GM23338 (cell line): ENCODE measurements around the gene RIMOC1. TPM values are rescaled to one million over a fixed set of nuclear protein-coding genes. Genes with fewer than 3 reads are reported as not detected.

Experiments
- ATAC-seq: fragments of 200-7000 bp; cut with Tn5 transposase; 3 replicates; pipeline ENCODE4 v1.9.1; 2020
- DNase-seq: peaks from one replicate; pipeline ENCODE4 v3.0.0-alpha.2; 2015; ENCODE audit warnings: low spot score
- H2AFZ ChIP-seq: fragments of 200-600 bp; sonication (generic); 2 replicates; pipeline ENCODE4 v1.8.0; 2016; ENCODE audit warnings: antibody characterized with exemption, mild to moderate bottlenecking, moderate library complexity
- H3F3A ChIP-seq: fragments of 200-600 bp; sonication (generic); replicated peaks from 2 replicates; pipeline ENCODE4 v1.8.0; 2017; ENCODE audit warnings: antibody characterized with exemption, mixed run types, low read depth
- H3K27ac ChIP-seq: fragments of 200-600 bp; sonication (generic); 2 replicates; pipeline ENCODE4 v1.6.1; 2016; ENCODE audit warnings: low read depth
- H3K27me3 ChIP-seq: fragments of 200-600 bp; sonication (generic); 2 replicates; pipeline ENCODE4 v1.8.0; 2016; ENCODE audit warnings: mild to moderate bottlenecking, mixed run types, moderate library complexity; ENCODE audit not compliant: insufficient read depth
- H3K36me3 ChIP-seq: fragments of 200-600 bp; sonication (generic); 2 replicates; pipeline ENCODE4 v1.8.0; 2016; ENCODE audit warnings: mild to moderate bottlenecking; ENCODE audit not compliant: insufficient read depth
- H3K4me1 ChIP-seq: fragments of 200-600 bp; sonication (generic); 2 replicates; pipeline ENCODE4 v1.8.0; 2016; ENCODE audit warnings: mild to moderate bottlenecking, moderate library complexity; ENCODE audit not compliant: insufficient read depth
- H3K4me2 ChIP-seq: fragments of 200-600 bp; sonication (generic); 2 replicates; pipeline ENCODE4 v1.7.1; 2017; ENCODE audit warnings: mixed run types
- H3K4me3 ChIP-seq: fragments of 200-600 bp; sonication (generic); 2 replicates; pipeline ENCODE4 v1.6.1; 2016; ENCODE audit warnings: mixed run types
- H3K79me2 ChIP-seq: fragments of 200-600 bp; sonication (generic); replicated peaks from 2 replicates; pipeline ENCODE4 v1.8.0; 2017; ENCODE audit warnings: mild to moderate bottlenecking; ENCODE audit not compliant: insufficient read depth
- H3K9me2 ChIP-seq: fragments of 200-600 bp; sonication (generic); 2 replicates; pipeline ENCODE4 v1.8.0; 2017; ENCODE audit not compliant: insufficient read depth
- H4K20me1 ChIP-seq: fragments of 200-600 bp; sonication (generic); replicated peaks from 2 replicates; pipeline ENCODE4 v1.8.0; 2017; ENCODE audit warnings: mild to moderate bottlenecking; ENCODE audit not compliant: insufficient read depth
- H3K27ac Mint-ChIP-seq: 2 replicates; pipeline ENCODE4 v1.8.0; 2020; ENCODE audit warnings: inconsistent platforms, mild to moderate bottlenecking, moderate library complexity, mixed read lengths
- H3K27me3 Mint-ChIP-seq: 3 replicates; pipeline ENCODE4 v1.8.0; 2022; ENCODE audit warnings: low read depth, mild to moderate bottlenecking, moderate library complexity, mixed read lengths, inconsistent platforms; ENCODE audit not compliant: insufficient read depth, poor library complexity
- H3K36me3 Mint-ChIP-seq: 3 replicates; pipeline ENCODE4 v1.8.0; 2021; ENCODE audit warnings: low read depth, mild to moderate bottlenecking, inconsistent platforms, moderate library complexity, mixed read lengths
- H3K4me1 Mint-ChIP-seq: 3 replicates; pipeline ENCODE4 v1.8.0; 2020; ENCODE audit warnings: mild to moderate bottlenecking, inconsistent platforms, mixed read lengths
- H3K4me3 Mint-ChIP-seq: 3 replicates; pipeline ENCODE4 v1.8.0; 2021; ENCODE audit warnings: moderate library complexity, mild to moderate bottlenecking, inconsistent platforms, mixed read lengths
- H3K9me3 Mint-ChIP-seq: 3 replicates; pipeline ENCODE4 v1.8.0; 2020; ENCODE audit warnings: moderate library complexity, mild to moderate bottlenecking, inconsistent platforms, mixed read lengths
- CREB1 ChIP-seq: fragments of 250-450 bp; sonication (Bioruptor Pico); IDR thresholded peaks from 2 replicates; pipeline ENCODE4 v1.5.0; 2020; ENCODE audit warnings: low read depth, mild to moderate bottlenecking, moderate library complexity
- ETS1 ChIP-seq: IDR thresholded peaks from 2 replicates; pipeline ENCODE4 v1.6.1; 2016; ENCODE audit warnings: antibody characterized with exemption
- EZH2 ChIP-seq: fragments of 200-600 bp; sonication (generic); IDR thresholded peaks from one replicate; pipeline ENCODE4 v1.8.0; 2017; ENCODE audit warnings: antibody characterized with exemption, mild to moderate bottlenecking, low read depth; ENCODE audit not compliant: unreplicated experiment
- EZH2phosphoT487 ChIP-seq: fragments of 200-600 bp; sonication (generic); IDR thresholded peaks from one replicate; pipeline ENCODE4 v1.8.1; 2018; ENCODE audit warnings: antibody characterized with exemption; ENCODE audit not compliant: unreplicated experiment
- JUNB ChIP-seq: IDR thresholded peaks from one replicate; pipeline ENCODE4 v1.6.1; 2016; ENCODE audit warnings: antibody characterized with exemption; ENCODE audit not compliant: unreplicated experiment
- NANOG ChIP-seq: IDR thresholded peaks from 2 replicates; pipeline ENCODE4 v1.6.1; 2016; ENCODE audit warnings: antibody characterized with exemption, borderline replicate concordance
- POLR2AphosphoS5 ChIP-seq: IDR thresholded peaks from 2 replicates; pipeline ENCODE4 v1.6.1; 2016; ENCODE audit warnings: antibody characterized with exemption, low read depth
- REST ChIP-seq: IDR thresholded peaks from one replicate; pipeline ENCODE4 v1.6.1; 2018; ENCODE audit warnings: antibody characterized with exemption; ENCODE audit not compliant: unreplicated experiment
- STAT1 ChIP-seq: IDR thresholded peaks from one replicate; pipeline ENCODE4 v1.6.1; 2016; ENCODE audit warnings: antibody characterized with exemption; ENCODE audit not compliant: unreplicated experiment
- ZNF114 ChIP-seq: fragments of 250-450 bp; sonication (Bioruptor Pico); IDR thresholded peaks from 2 replicates; pipeline ENCODE4 v1.5.0; 2020; ENCODE audit warnings: mild to moderate bottlenecking, moderate library complexity
- ZNF331 ChIP-seq: fragments of 250-450 bp; sonication (Bioruptor Pico); IDR thresholded peaks from 2 replicates; pipeline ENCODE4 v1.5.0; 2020; ENCODE audit warnings: low read depth, mild to moderate bottlenecking, moderate library complexity
- ZNF462 ChIP-seq: fragments of 250-450 bp; sonication (Bioruptor Pico); IDR thresholded peaks from 2 replicates; pipeline ENCODE4 v1.5.0; 2020; ENCODE audit warnings: mild to moderate bottlenecking, moderate library complexity
- polyA plus RNA-seq: library from polyadenylated mRNA; unstranded; fragments of >200 nt; fragmentation: Nextera tagmentation; extraction: Ambion mirVana; gene quantifications from 2 replicates; pipeline ENCODE4 v1.2.1, GENCODE V29; 2016
- total RNA-seq: library from RNA; depleted of rRNA; stranded (reverse); fragments of >200 nt; shearing (Covaris generic); gene quantifications from 2 replicates; pipeline ENCODE4 v1.2.3, GENCODE V29; 2014

RIMOC1 gene
- total and polyA plus RNA-seq, 2 experiments from 2014 or later, result 26.4 to 30.3 TPM

GRCh38 chr5:41885286-41885685 is 18.9 kb upstream of the RIMOC1 start (continued):
- TF ChIP-seq ZNF462 (CRISPR knock-in tag) (no peak), JUNB (no peak), EZH2 (no peak)

GRCh38 chr5:41891066-41891707 is 13.0 kb upstream of the RIMOC1 start:
- Mint-ChIP-seq H3K9me3 (peaks cover 34% of the 10 kb centered on the region), H3K36me3 (peaks cover 6% of the 10 kb centered on the region; the same call in 1 of the 3 replicates), H3K27ac (no peak overlapping the region), H3K27me3 (peaks cover 3% of the 10 kb centered on the region), H3K4me1 (no peaks in the 10 kb centered on the region), H3K4me3 (no peak overlapping the region)
- Histone ChIP-seq H3K27ac (no peak overlapping the region), H3K4me3 (no peak overlapping the region), H3K79me2 (no peaks in the 10 kb centered on the region), H3K27me3 (no peaks in the 10 kb centered on the region), H3K9me2 (0 out of 2 replicates have a peak, but pooled peaks cover 7% of the 10 kb centered on the region), H4K20me1 (no peaks in the 10 kb centered on the region), H3K36me3 (0 out of 2 replicates have a peak, but pooled peaks cover 4% of the 10 kb centered on the region), H3F3A (no peaks in the 10 kb centered on the region), H3K4me2 (no peak overlapping the region), H2AFZ (no peak overlapping the region), H3K4me1 (no peaks in the 10 kb centered on the region)
- DNase-seq (peak; percentile 4), ATAC-seq (no peak)
- TF ChIP-seq ZNF114 (CRISPR knock-in tag), result no peak
- no peak for TF ChIP-seq EZH2phosphoT487
- no peak for TF ChIP-seq JUNB
- TF ChIP-seq STAT1, result no peak
- no peak for TF ChIP-seq EZH2
- no peak for TF ChIP-seq REST
- no peak for TF ChIP-seq ETS1
- no peak for TF ChIP-seq CREB1 (CRISPR knock-in tag)
- no peak for TF ChIP-seq NANOG
- TF ChIP-seq ZNF331 (CRISPR knock-in tag), result no peak
- no peak for TF ChIP-seq POLR2AphosphoS5
